22Rv1 (cell line): Measurements from ENCODE around the gene FBRS.

ENCODE experiments used
- ZFX ChIP-seq: fragments of 450-650 bp; IDR thresholded peaks from 2 replicates; pipeline ENCODE4 v1.6.1; 2017; ENCODE audit warnings: antibody characterized with exemption, borderline replicate concordance
- TF ChIP-seq, protein P1 (sequence below): fragments of 450-650 bp; IDR thresholded peaks from 2 replicates; pipeline ENCODE4 v1.5.1; 2017; ENCODE audit warnings: mild to moderate bottlenecking

- TF ChIP-seq, protein P1, sequence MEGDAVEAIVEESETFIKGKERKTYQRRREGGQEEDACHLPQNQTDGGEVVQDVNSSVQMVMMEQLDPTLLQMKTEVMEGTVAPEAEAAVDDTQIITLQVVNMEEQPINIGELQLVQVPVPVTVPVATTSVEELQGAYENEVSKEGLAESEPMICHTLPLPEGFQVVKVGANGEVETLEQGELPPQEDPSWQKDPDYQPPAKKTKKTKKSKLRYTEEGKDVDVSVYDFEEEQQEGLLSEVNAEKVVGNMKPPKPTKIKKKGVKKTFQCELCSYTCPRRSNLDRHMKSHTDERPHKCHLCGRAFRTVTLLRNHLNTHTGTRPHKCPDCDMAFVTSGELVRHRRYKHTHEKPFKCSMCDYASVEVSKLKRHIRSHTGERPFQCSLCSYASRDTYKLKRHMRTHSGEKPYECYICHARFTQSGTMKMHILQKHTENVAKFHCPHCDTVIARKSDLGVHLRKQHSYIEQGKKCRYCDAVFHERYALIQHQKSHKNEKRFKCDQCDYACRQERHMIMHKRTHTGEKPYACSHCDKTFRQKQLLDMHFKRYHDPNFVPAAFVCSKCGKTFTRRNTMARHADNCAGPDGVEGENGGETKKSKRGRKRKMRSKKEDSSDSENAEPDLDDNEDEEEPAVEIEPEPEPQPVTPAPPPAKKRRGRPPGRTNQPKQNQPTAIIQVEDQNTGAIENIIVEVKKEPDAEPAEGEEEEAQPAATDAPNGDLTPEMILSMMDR: no peak
- no peak for TF ChIP-seq ZFX
Measured at GRCh38 chr16:30647274-30647571, 11.0 kb upstream of the FBRS start.
